IMR-90 (cell line): ENCODE results near the gene METTL8. TPM values are rescaled to one million over a fixed set of nuclear protein-coding genes. Genes with fewer than 3 reads are reported as not detected.

Experiments
- ATAC-seq: fragments of 200-7000 bp; cut with Tn5 transposase; 2 replicates; pipeline ENCODE4 v1.9.1; 2020; ENCODE audit warnings: low read depth, mild to moderate bottlenecking, moderate library complexity
- BruUV-seq: library from RNA; stranded (reverse); fragments of 400-500 nt; replicated peaks from 2 replicates; lab custom pipeline; 2021; lab: Mats Ljungman, UMichigan
- CTCF ChIA-PET: fragments of 300-600 bp; formaldehyde crosslinking; extraction: SDS; loops from one replicate; lab custom pipeline; 2021; ENCODE audit warnings: antibody characterized with exemption; lab: Yijun Ruan, JAX
- POLR2A ChIA-PET: fragments of 300-600 bp; sonication (Branson Sonifier 250); formaldehyde crosslinking; loops from one replicate; lab custom pipeline; 2022; ENCODE audit warnings: antibody characterized with exemption; ENCODE audit not compliant: unreplicated experiment; lab: Charles Lee
- DNase-seq: peaks from one replicate; pipeline ENCODE4 v3.0.0; 2013
- H2AFZ ChIP-seq: replicated peaks from 2 replicates; pipeline ENCODE3; 2013; ENCODE audit warnings: low read length, mild to moderate bottlenecking; ENCODE audit not compliant: poor library complexity
- H2AK5ac ChIP-seq: 2 replicates; pipeline ENCODE4 v1.6.1; 2013; ENCODE audit warnings: low read depth, low read length, inconsistent platforms
- H2AK9ac ChIP-seq: replicated peaks from 2 replicates; pipeline ENCODE3; 2013; ENCODE audit warnings: mild to moderate bottlenecking, low read depth, low read length, moderate library complexity; ENCODE audit not compliant: poor library complexity
- H2BK120ac ChIP-seq: 2 replicates; pipeline ENCODE4 v1.6.1; 2013; ENCODE audit warnings: low read depth, low read length, inconsistent platforms
- H2BK15ac ChIP-seq: 3 replicates; pipeline ENCODE4 v1.6.1; 2013; ENCODE audit warnings: low read depth, low read length, inconsistent platforms
- H2BK20ac ChIP-seq: 2 replicates; pipeline ENCODE4 v1.6.1; 2013; ENCODE audit warnings: low read depth, mild to moderate bottlenecking, inconsistent platforms, low read length, moderate library complexity
- H2BK5ac ChIP-seq: 2 replicates; pipeline ENCODE4 v1.6.1; 2013; ENCODE audit warnings: mild to moderate bottlenecking, low read depth, low read length, inconsistent platforms; ENCODE audit not compliant: poor library complexity, severe bottlenecking
- H3K14ac ChIP-seq: replicated peaks from 2 replicates; pipeline ENCODE4 v1.6.1; 2013; ENCODE audit warnings: low read depth, low read length, inconsistent platforms
- H3K18ac ChIP-seq: 2 replicates; pipeline ENCODE4 v1.6.1; 2013; ENCODE audit warnings: low read depth, low read length, control low read depth
- H3K23ac ChIP-seq: 2 replicates; pipeline ENCODE4 v1.6.1; 2013; ENCODE audit warnings: low read depth, low read length, inconsistent platforms
- H3K27ac ChIP-seq: 2 replicates; pipeline ENCODE4 v1.5.1; 2013; ENCODE audit warnings: mild to moderate bottlenecking, control low read depth, low read length; ENCODE audit not compliant: insufficient read depth
- H3K27me3 ChIP-seq: 2 replicates; pipeline ENCODE4 v1.6.1; 2013; ENCODE audit warnings: low read length; ENCODE audit not compliant: control insufficient read depth, insufficient read depth
- H3K36me3 ChIP-seq: 2 replicates; pipeline ENCODE4 v1.6.1; 2013; ENCODE audit warnings: low read length, mixed read lengths; ENCODE audit not compliant: control insufficient read depth, insufficient read depth
- H3K4ac ChIP-seq: 2 replicates; pipeline ENCODE4 v1.6.1; 2013; ENCODE audit warnings: low read depth, low read length, inconsistent platforms
- H3K4me1 ChIP-seq: 2 replicates; pipeline ENCODE4 v1.6.1; 2013; ENCODE audit warnings: low read length, mixed read lengths; ENCODE audit not compliant: control insufficient read depth, insufficient read depth
- H3K4me2 ChIP-seq: 2 replicates; pipeline ENCODE4 v1.6.1; 2013; ENCODE audit warnings: low read depth, mild to moderate bottlenecking, control low read depth, low read length, moderate library complexity
- H3K4me3 ChIP-seq: 2 replicates; pipeline ENCODE4 v1.5.1; 2013; ENCODE audit warnings: low read depth, mild to moderate bottlenecking, control low read depth, low read length, moderate library complexity; ENCODE audit not compliant: insufficient read depth
- H3K56ac ChIP-seq: 2 replicates; pipeline ENCODE4 v1.6.1; 2013; ENCODE audit warnings: low read length, inconsistent platforms; ENCODE audit not compliant: insufficient read depth; ENCODE audit errors: extremely low read depth
- H3K79me1 ChIP-seq, 2 experiments: 2 replicates each; pipeline ENCODE4 v1.6.1; 2013; ENCODE audit warnings: low read length in 2 of 2, inconsistent platforms in 1 of 2, low read depth in 1 of 2
- H3K9ac ChIP-seq: 2 replicates; pipeline ENCODE4 v1.6.1; 2013; ENCODE audit warnings: low read depth, low read length, control low read depth
- H3K9me1 ChIP-seq: 2 replicates; pipeline ENCODE4 v1.6.1; 2013; ENCODE audit warnings: low read length, inconsistent platforms; ENCODE audit not compliant: insufficient read depth
- H3K9me3 ChIP-seq: 2 replicates; pipeline ENCODE4 v1.6.1; 2013; ENCODE audit warnings: low read length; ENCODE audit not compliant: control insufficient read depth, insufficient read depth
- H4K20me1 ChIP-seq: 2 replicates; pipeline ENCODE4 v1.6.1; 2013; ENCODE audit warnings: low read length, inconsistent platforms; ENCODE audit not compliant: insufficient read depth
- H4K5ac ChIP-seq: 2 replicates; pipeline ENCODE4 v1.6.1; 2013; ENCODE audit warnings: mild to moderate bottlenecking, low read depth, low read length, control low read depth
- H4K8ac ChIP-seq, 2 experiments: 2 replicates each; pipeline ENCODE4 v1.6.1; 2013; ENCODE audit warnings: low read depth in 2 of 2, low read length in 2 of 2, control low read depth in 1 of 2, inconsistent platforms in 1 of 2
- H4K91ac ChIP-seq: 2 replicates; pipeline ENCODE4 v1.6.1; 2013; ENCODE audit warnings: low read depth, low read length, inconsistent platforms; ENCODE audit not compliant: insufficient read depth
- BHLHE40 ChIP-seq: fragments of 150-350 bp; IDR thresholded peaks from 2 replicates; pipeline ENCODE4 v1.6.1; 2016; ENCODE audit warnings: mild to moderate bottlenecking, low read depth, low read length
- CHD1 ChIP-seq: IDR thresholded peaks from 2 replicates; pipeline ENCODE4 v1.6.1; 2012; ENCODE audit warnings: low read depth, low read length, improper control_type of control experiment
- CTCF ChIP-seq: conservative IDR thresholded peaks from 2 replicates; pipeline ENCODE4 v1.5.1; 2012; ENCODE audit warnings: mild to moderate bottlenecking, low read depth, low read length, improper control_type of control experiment
- ELK1 ChIP-seq: fragments of 150-350 bp; IDR thresholded peaks from 2 replicates; pipeline ENCODE4 v1.6.1; 2016; ENCODE audit warnings: low read depth, mild to moderate bottlenecking, low read length, moderate library complexity, borderline replicate concordance
- FOS ChIP-seq: fragments of 150-350 bp; IDR thresholded peaks from 2 replicates; pipeline ENCODE4 v1.6.1; 2016; ENCODE audit warnings: low read depth, low read length
- MAFK ChIP-seq: IDR thresholded peaks from 2 replicates; pipeline ENCODE4 v1.6.1; 2012; ENCODE audit warnings: low read depth, low read length, improper control_type of control experiment
- MXI1 ChIP-seq: IDR thresholded peaks from 2 replicates; pipeline ENCODE4 v1.6.1; 2012; ENCODE audit warnings: low read depth, mild to moderate bottlenecking, low read length, moderate library complexity, borderline replicate concordance
- NFE2L2 ChIP-seq: fragments of 150-350 bp; IDR thresholded peaks from 2 replicates; pipeline ENCODE4 v1.6.1; 2016; ENCODE audit warnings: low read depth, mild to moderate bottlenecking, low read length
- RAD21 ChIP-seq: IDR thresholded peaks from 2 replicates; pipeline ENCODE4 v1.6.1; 2012; ENCODE audit warnings: low read length, improper control_type of control experiment
- RCOR1 ChIP-seq: IDR thresholded peaks from 2 replicates; pipeline ENCODE4 v1.6.1; 2012; ENCODE audit warnings: mild to moderate bottlenecking, low read length, improper control_type of control experiment; ENCODE audit not compliant: insufficient replicate concordance
- RFX5 ChIP-seq: IDR thresholded peaks from 2 replicates; pipeline ENCODE4 v1.8.0; 2012; ENCODE audit warnings: low read depth, mild to moderate bottlenecking, low read length, moderate library complexity
- USF2 ChIP-seq: fragments of 150-350 bp; IDR thresholded peaks from 2 replicates; pipeline ENCODE4 v1.6.1; 2017; ENCODE audit warnings: mild to moderate bottlenecking, antibody characterized with exemption, low read length, low read depth
- WGBS, 2 experiments: methylation state at CpG; one replicate each; pipeline versions ENCODE4 v1.1.5 to v1.1.7; 2013; ENCODE audit warnings: missing lambda C conversion rate in 2 of 2; ENCODE audit not compliant: insufficient read length in 1 of 2; ENCODE audit errors: extremely low coverage in 2 of 2; 5-methylcytosine and 5-hydroxymethylcytosine counted together
- dilution Hi-C: fragments of 300-500 bp; cut with HindIII; formaldehyde crosslinking; loops from one replicate; pipeline ENCODE4 v1.14.3; 2018; ENCODE audit warnings: low sequenced_read_pairs; ENCODE audit not compliant: unreplicated experiment
- in situ Hi-C: fragments of 300-500 bp; cut with MboI; formaldehyde crosslinking; loops from 3 replicates; pipeline ENCODE4 v1.14.3; 2019; ENCODE audit warnings: low sequenced_read_pairs, inconsistent platforms, mixed read lengths
- intact Hi-C: fragments of 100-400 bp; cut with micrococcal nuclease; formaldehyde crosslinking; loops from 2 replicates; pipeline ENCODE4 v1.10.0; 2022
- polyA plus RNA-seq, 3 experiments: library from polyadenylated mRNA; depleted of rRNA; stranded (reverse); fragments of >200 nt; gene quantifications; 2 replicates each; pipeline ENCODE4 v1.2.3, GENCODE V29; 2012; ENCODE audit warnings: low replicate concordance in 1 of 3
- total RNA-seq: library from RNA; depleted of rRNA; stranded (reverse); fragments of >200 nt; gene quantifications from 2 replicates; pipeline ENCODE4 v1.2.3, GENCODE V29; 2012

Gene METTL8
- total and polyA plus RNA-seq, 2 of the 4 experiments (the other 2 are of a cell fraction) = 6.9 to 10.6 TPM

- TF ChIP-seq CHD1 = no peak
Observed at GRCh38 chr2:171420728-171421563, 12.8 kb downstream of the METTL8 start (continued).

GRCh38 chr2:171419333-171419732 lies 14.5 kb downstream of the METTL8 start:
- Histone ChIP-seq H3K9ac (no peak overlapping the region), H3K79me1 (peaks cover 4 to 10% of the 10 kb centered on the region in 2 experiments; a peak in 2 of 4 replicates), H2AFZ (no peak overlapping the region), H2AK9ac (no peak overlapping the region), H3K56ac (no peak overlapping the region), H4K91ac (no peak overlapping the region), H3K4me2 (no peak overlapping the region), H4K20me1 (no peaks in the 10 kb centered on the region), H2AK5ac (no peak overlapping the region), H2BK20ac (no peak overlapping the region), H3K9me3 (peaks cover 9% of the 10 kb centered on the region), H3K14ac (no peak overlapping the region), H2BK5ac (no peak overlapping the region), H3K27ac (no peak overlapping the region), H2BK120ac (no peak overlapping the region), H2BK15ac (no peak overlapping the region), H3K18ac (no peak overlapping the region), H3K27me3 (no peaks in the 10 kb centered on the region), H3K4ac (no peak overlapping the region), H3K4me1 (peaks cover 3% of the 10 kb centered on the region; the same call in 1 of the 2 replicates), H3K9me1 (no peaks in the 10 kb centered on the region), H4K8ac (no peak overlapping the region), H4K5ac (no peak overlapping the region), H3K36me3 (no peaks in the 10 kb centered on the region), H3K23ac (no peak overlapping the region), H3K4me3 (no peak overlapping the region)
- intact Hi-C loops = loop anchor here (5.0 kb wide), 1 partner anchor 362 kb away; no protein-coding TSS in a partner anchor
- dilution Hi-C loops = no loop called here
- no CpG with 5 or more reads among the region's 2 CpGs for WGBS, 2 experiments
- no TSS peak for BruUV-seq
- ATAC-seq = no peak
- in situ Hi-C loops = loop anchor here (5.0 to 10.0 kb wide), 2 partner anchors 255 to 447 kb away; partner anchors contain the start of gene TLK1
- CTCF ChIA-PET = interaction anchor here (1.2 kb wide), 1 partner anchor 14 kb away, joined by 3 read pairs; the partner anchor contains the start of genes DCAF17 and METTL8
- DNase-seq = no peak
- POLR2A ChIA-PET = no interaction called here
- no peak for TF ChIP-seq FOS
- no peak for TF ChIP-seq RAD21
- no peak for TF ChIP-seq ELK1
- no peak for TF ChIP-seq MAFK
- TF ChIP-seq RFX5 = no peak
- no peak for TF ChIP-seq NFE2L2
- TF ChIP-seq RCOR1 = no peak
- TF ChIP-seq BHLHE40 = no peak
- TF ChIP-seq CTCF = no peak
- TF ChIP-seq MXI1 = no peak
- no peak for TF ChIP-seq CHD1
- TF ChIP-seq USF2 = no peak
